ENCODE results near the gene AGMAT.

Gene AGMAT

GRCh38 chr1:15526490-15527339, 58.1 kb downstream of the AGMAT start, which contains the start of gene DNAJC16:
DNAJC16 (plus strand) TSS chr1:15526848; CDS start chr1:15529106, 2,258 bp downstream.
- peaks cover 29% of the 10 kb centered on the region for H3K4me1 ChIP-seq (ENCODE audit: insufficient read depth, low read length)
- peak within 1 kb of the TSS; percentile 96 for H3K27ac ChIP-seq (ENCODE audit: low read depth, low read length)
- H3K27me3 ChIP-seq (ENCODE audit: control insufficient read depth in 1 of 2, insufficient read depth in 2 of 2, low read length in 2 of 2) = no peaks in the 10 kb centered on the region
- peak within 1 kb of the TSS; percentile 95 for H3K9ac ChIP-seq (ENCODE audit: low read length)
- H3K9me3 ChIP-seq (ENCODE audit: low read length) = no peaks in the 10 kb centered on the region
- H3K4me3 ChIP-seq (ENCODE audit: low read depth in 1 of 2, low read length in 2 of 2) = peak within 1 kb of the TSS; percentile 78 to 97
- no peaks in the 10 kb centered on the region for H3K36me3 ChIP-seq (ENCODE audit: insufficient read depth, low read length)

GRCh38 chr1:15526021-15526489, 58.8 kb downstream of the AGMAT start:
- H3K9ac ChIP-seq (ENCODE audit: low read length) = peak overlapping the region; percentile 47
- H3K36me3 ChIP-seq (ENCODE audit: insufficient read depth, low read length) = no peaks in the 10 kb centered on the region
- H3K27ac ChIP-seq (ENCODE audit: low read depth, low read length) = peak overlapping the region; percentile 91
- peak overlapping the region in 1 of 2 donors; percentile 97 for H3K4me3 ChIP-seq (ENCODE audit: low read depth in 1 of 2, low read length in 2 of 2)
- no peaks in the 10 kb centered on the region for H3K27me3 ChIP-seq (ENCODE audit: control insufficient read depth in 1 of 2, insufficient read depth in 2 of 2, low read length in 2 of 2)
- no peaks in the 10 kb centered on the region for H3K9me3 ChIP-seq (ENCODE audit: low read length)
- H3K4me1 ChIP-seq (ENCODE audit: insufficient read depth, low read length) = peaks cover 29% of the 10 kb centered on the region

GRCh38 chr1:15525050-15526020, 59.5 kb downstream of the AGMAT start:
- Histone ChIP-seq H3K36me3 (ENCODE audit: insufficient read depth, low read length) (no peaks in the 10 kb centered on the region), H3K4me3 (ENCODE audit: low read depth in 1 of 2, low read length in 2 of 2) (peak overlapping the region; percentile 54 to 97), H3K9me3 (ENCODE audit: low read length) (no peaks in the 10 kb centered on the region), H3K27me3 (ENCODE audit: control insufficient read depth in 1 of 2, insufficient read depth in 2 of 2, low read length in 2 of 2) (no peaks in the 10 kb centered on the region), H3K27ac (ENCODE audit: low read depth, low read length) (peak overlapping the region; percentile 91), H3K4me1 (ENCODE audit: insufficient read depth, low read length) (peaks cover 29% of the 10 kb centered on the region), H3K9ac (ENCODE audit: low read length) (peak overlapping the region; percentile 47)

GRCh38 chr1:15524283-15525049, 60.4 kb downstream of the AGMAT start:
- H3K4me3 ChIP-seq (ENCODE audit: low read depth in 1 of 2, low read length in 2 of 2) = no peak overlapping the region

GRCh38 chr1:15524021-15524282, 60.9 kb downstream of the AGMAT start, which contains the start of gene CASP9:
CASP9 (minus strand) TSS chr1:15524215; CDS start chr1:15524200, 15 bp downstream.
- H3K4me1 ChIP-seq (ENCODE audit: insufficient read depth, low read length) = peaks cover 29% of the 10 kb centered on the region
- no peaks in the 10 kb centered on the region for H3K9me3 ChIP-seq (ENCODE audit: low read length)
- peak within 1 kb of the TSS; percentile 47 for H3K9ac ChIP-seq (ENCODE audit: low read length)
- H3K27me3 ChIP-seq (ENCODE audit: control insufficient read depth in 1 of 2, insufficient read depth in 2 of 2, low read length in 2 of 2) = no peaks in the 10 kb centered on the region
- H3K4me3 ChIP-seq (ENCODE audit: low read depth in 1 of 2, low read length in 2 of 2) = peak within 1 kb of the TSS; percentile 77 to 97
- H3K27ac ChIP-seq (ENCODE audit: low read depth, low read length) = peak within 1 kb of the TSS; percentile 98
- H3K36me3 ChIP-seq (ENCODE audit: insufficient read depth, low read length) = no peaks in the 10 kb centered on the region

More at GRCh38 chr1:15524283-15525049, 60.4 kb downstream of the AGMAT start:
- Histone ChIP-seq H3K9ac (ENCODE audit: low read length) (no peak overlapping the region), H3K36me3 (ENCODE audit: insufficient read depth, low read length) (no peaks in the 10 kb centered on the region), H3K9me3 (ENCODE audit: low read length) (no peaks in the 10 kb centered on the region), H3K27me3 (ENCODE audit: control insufficient read depth in 1 of 2, insufficient read depth in 2 of 2, low read length in 2 of 2) (no peaks in the 10 kb centered on the region), H3K4me1 (ENCODE audit: insufficient read depth, low read length) (peaks cover 29% of the 10 kb centered on the region), H3K27ac (ENCODE audit: low read depth, low read length) (peak overlapping the region; percentile 98)

GRCh38 chr1:15523104-15524020, 61.5 kb downstream of the AGMAT start:
- no peaks in the 10 kb centered on the region for H3K9me3 ChIP-seq (ENCODE audit: low read length)
- H3K4me1 ChIP-seq (ENCODE audit: insufficient read depth, low read length) = peaks cover 29% of the 10 kb centered on the region
- H3K27ac ChIP-seq (ENCODE audit: low read depth, low read length) = peak overlapping the region; percentile 98
- peak overlapping the region; percentile 18 for H3K9ac ChIP-seq (ENCODE audit: low read length)
- no peaks in the 10 kb centered on the region for H3K36me3 ChIP-seq (ENCODE audit: insufficient read depth, low read length)
- peak overlapping the region; percentile 46 to 77 for H3K4me3 ChIP-seq (ENCODE audit: low read depth in 1 of 2, low read length in 2 of 2)
- H3K27me3 ChIP-seq (ENCODE audit: control insufficient read depth in 1 of 2, insufficient read depth in 2 of 2, low read length in 2 of 2) = no peaks in the 10 kb centered on the region

GRCh38 chr1:15522551-15522950, 62.3 kb downstream of the AGMAT start:
- Histone ChIP-seq H3K4me3 (ENCODE audit: low read depth in 1 of 2, low read length in 2 of 2) (no peak overlapping the region), H3K4me1 (ENCODE audit: insufficient read depth, low read length) (peaks cover 25% of the 10 kb centered on the region), H3K9ac (ENCODE audit: low read length) (no peak overlapping the region), H3K9me3 (ENCODE audit: low read length) (no peaks in the 10 kb centered on the region), H3K36me3 (ENCODE audit: insufficient read depth, low read length) (peaks cover 2% of the 10 kb centered on the region), H3K27me3 (ENCODE audit: control insufficient read depth in 1 of 2, insufficient read depth in 2 of 2, low read length in 2 of 2) (no peaks in the 10 kb centered on the region), H3K27ac (ENCODE audit: low read depth, low read length) (no peak overlapping the region)

Data from muscle layer of colon (tissue), 2 donors.